GM12878 (cell line): ENCODE measurements around the gene SOST. TPM values are rescaled to one million over a fixed set of nuclear protein-coding genes. Genes with fewer than 3 reads are reported as not detected.

Source experiments
- ATAC-seq: fragments of 200-7000 bp; cut with Tn5 transposase; 3 replicates; pipeline ENCODE4 v1.9.1; 2020; ENCODE audit warnings: mild to moderate bottlenecking, moderate library complexity
- BruUV-seq: library from RNA; stranded (reverse); fragments of 400-500 nt; replicated peaks from 2 replicates; lab custom pipeline; 2021; lab: Mats Ljungman, UMichigan
- CTCF ChIA-PET: fragments of 300-600 bp; sonication (Branson Sonifier 250); formaldehyde crosslinking; extraction: SDS; loops from one replicate; lab custom pipeline; 2021; ENCODE audit warnings: inconsistent platforms; lab: Yijun Ruan, JAX
- POLR2A ChIA-PET: fragments of 350-600 bp; formaldehyde crosslinking; extraction: SDS; loops from one replicate; lab custom pipeline; 2021; ENCODE audit warnings: inconsistent platforms; lab: Charles Lee
- RAD21 ChIA-PET: fragments of 300-600 bp; sonication (Branson Sonifier 250); formaldehyde crosslinking; loops from one replicate; lab custom pipeline; 2023; ENCODE audit warnings: antibody characterized with exemption; ENCODE audit not compliant: unreplicated experiment; lab: Charles Lee
- SMC1A ChIA-PET: fragments of 300-600 bp; sonication (Branson Sonifier 250); formaldehyde crosslinking; loops from one replicate; lab custom pipeline; 2023; ENCODE audit not compliant: unreplicated experiment, uncharacterized antibody; lab: Charles Lee
- DNase-seq: peaks from one replicate; pipeline ENCODE4 v3.0.0-alpha.2; 2011; ENCODE audit warnings: low read depth, low spot score
- FAIRE-seq: peaks from 3 replicates; lab custom pipeline; 2011; peaks lifted over from hg19 to GRCh38; lab: Jason Lieb, UNC
- H2AFZ ChIP-seq: 2 replicates; pipeline ENCODE4 v1.6.0; 2011; ENCODE audit warnings: low read depth, low read length, control low read depth; ENCODE audit not compliant: control insufficient read depth
- H3K27ac ChIP-seq: 2 replicates; pipeline ENCODE4 v1.5.1; 2011; ENCODE audit warnings: control low read depth; ENCODE audit not compliant: control insufficient read depth, insufficient read depth
- H3K27me3 ChIP-seq, 2 experiments: replicated peaks in 1 of 2; 2 replicates each; pipeline versions ENCODE4 v1.6.0 to v1.6.1; 2011; ENCODE audit warnings: low read length in 1 of 2; ENCODE audit not compliant: control insufficient read depth in 2 of 2, insufficient read depth in 2 of 2
- H3K36me3 ChIP-seq, 2 experiments: 2 replicates each; pipeline ENCODE4 v1.5.1; 2011; ENCODE audit warnings: low read length in 1 of 2; ENCODE audit not compliant: control insufficient read depth in 2 of 2, insufficient read depth in 2 of 2
- H3K4me1 ChIP-seq: 2 replicates; pipeline ENCODE4 v1.6.1; 2011; ENCODE audit warnings: mild to moderate bottlenecking, low read length, moderate library complexity, mixed read lengths; ENCODE audit not compliant: control insufficient read depth, insufficient read depth
- H3K4me2 ChIP-seq: 2 replicates; pipeline ENCODE4 v1.6.0; 2011; ENCODE audit warnings: control low read depth; ENCODE audit not compliant: control insufficient read depth, insufficient read depth
- H3K4me3 ChIP-seq: fragments of 200-600 bp; sonication (generic); 2 replicates; pipeline ENCODE4 v1.5.1; 2016
- H3K79me2 ChIP-seq: 2 replicates; pipeline ENCODE4 v1.6.0; 2011; ENCODE audit warnings: low read length; ENCODE audit not compliant: control insufficient read depth, insufficient read depth
- H3K9ac ChIP-seq: 2 replicates; pipeline ENCODE4 v1.8.0; 2011; ENCODE audit warnings: low read length, control low read depth, mixed read lengths; ENCODE audit not compliant: control insufficient read depth, insufficient read depth
- H3K9me3 ChIP-seq: replicated peaks from 3 replicates; pipeline ENCODE4 v1.5.1; 2011; ENCODE audit warnings: mild to moderate bottlenecking, low read length; ENCODE audit not compliant: control insufficient read depth, insufficient read depth
- H4K20me1 ChIP-seq: 2 replicates; pipeline ENCODE4 v1.6.0; 2011; ENCODE audit not compliant: control insufficient read depth, insufficient read depth
- BCLAF1 ChIP-seq: fragments of 450-650 bp; IDR thresholded peaks from 2 replicates; pipeline ENCODE4 v1.6.1; 2017; ENCODE audit warnings: antibody characterized with exemption, mild to moderate bottlenecking, moderate library complexity
- CTCF ChIP-seq, 3 experiments: IDR thresholded peaks in 2 of 3; conservative IDR thresholded peaks in 1 of 3; 2 replicates each; pipeline ENCODE4 v1.5.1; 2011; ENCODE audit warnings: low read depth in 3 of 3, low read length in 3 of 3, mild to moderate bottlenecking in 3 of 3, control low read depth in 2 of 3, moderate library complexity in 2 of 3, inconsistent platforms in 1 of 3, mixed read lengths in 1 of 3; ENCODE audit not compliant: control insufficient read depth in 2 of 3, insufficient read depth in 1 of 3; ENCODE audit errors: extremely low read depth in 1 of 3
- E2F4 ChIP-seq: IDR thresholded peaks from 2 replicates; pipeline ENCODE4 v1.6.1; 2012; ENCODE audit warnings: low read depth, low read length, improper control_type of control experiment
- EGR1 ChIP-seq, 2 experiments: IDR thresholded peaks; 1 replicate in 1 of 2; 2 replicates in 1 of 2; pipeline ENCODE4 v1.6.1; 2011 to 2012; ENCODE audit warnings: low read depth in 2 of 2, low read length in 2 of 2, borderline replicate concordance in 1 of 2, mild to moderate bottlenecking in 1 of 2, moderate library complexity in 1 of 2
- EZH2 ChIP-seq: IDR thresholded peaks from 2 replicates; pipeline ENCODE4 v1.6.1; 2012; ENCODE audit warnings: low read depth, mild to moderate bottlenecking, control low read depth, inconsistent platforms, low read length, borderline replicate concordance; ENCODE audit not compliant: control insufficient read depth
- FOS ChIP-seq: IDR thresholded peaks from 3 replicates; pipeline ENCODE4 v1.6.1; 2011; ENCODE audit warnings: borderline replicate concordance; ENCODE audit not compliant: insufficient read length; ENCODE audit errors: extremely low read depth
- HDAC6 ChIP-seq: fragments of 200-600 bp; sonication (generic); IDR thresholded peaks from one replicate; pipeline ENCODE4 v1.8.0; 2017; ENCODE audit warnings: antibody characterized with exemption; ENCODE audit not compliant: unreplicated experiment
- JUND ChIP-seq: IDR thresholded peaks from 2 replicates; pipeline ENCODE4 v1.6.1; 2012; ENCODE audit warnings: low read depth, mild to moderate bottlenecking, low read length, improper control_type of control experiment, moderate library complexity
- KAT2A ChIP-seq: conservative IDR thresholded peaks from 2 replicates; pipeline ENCODE4 v1.6.1; 2011; ENCODE audit warnings: low read depth, low read length; ENCODE audit not compliant: control insufficient read depth
- KDM1A ChIP-seq: fragments of 200-600 bp; sonication (generic); IDR thresholded peaks from 2 replicates; pipeline ENCODE4 v1.6.1; 2016; ENCODE audit warnings: borderline replicate concordance
- NRF1 ChIP-seq: conservative IDR thresholded peaks from 2 replicates; pipeline ENCODE4 v1.6.1; 2011; ENCODE audit warnings: mild to moderate bottlenecking, low read depth, low read length, improper control_type of control experiment
- WRNIP1 ChIP-seq: IDR thresholded peaks from 2 replicates; pipeline ENCODE4 v1.6.1; 2011; ENCODE audit warnings: low read depth, low read length, improper control_type of control experiment, borderline replicate concordance
- WGBS: methylation state at CpG from one replicate; pipeline ENCODE4 v1.1.6; 2016; ENCODE audit warnings: low lambda C conversion rate; ENCODE audit not compliant: insufficient replicate concordance, insufficient coverage; ENCODE audit errors: missing lambda C conversion rate; 5-methylcytosine and 5-hydroxymethylcytosine counted together
- in situ Hi-C: fragments of 300-500 bp; cut with MboI; formaldehyde crosslinking; loops from 9 replicates; pipeline ENCODE4 v1.14.3; 2018; ENCODE audit warnings: mixed read lengths
- intact Hi-C: fragments of 100-400 bp; cut with micrococcal nuclease; formaldehyde crosslinking; loops from one replicate; pipeline ENCODE4 v1.14.2; 2022; ENCODE audit not compliant: unreplicated experiment
- polyA plus RNA-seq, 11 experiments: library from polyadenylated mRNA; depleted of rRNA in 4 of 11; unstranded in 6 of 11; stranded (reverse) in 5 of 11; fragments of >200 nt; fragmentation: Nextera tagmentation in 4 of 11; fragmentation: Illumina TruSeq in 1 of 11; extraction: Ambion mirVana in 4 of 11; extraction: Trizol in 1 of 11; gene quantifications; 1 replicate in 1 of 11; 2 replicates in 10 of 11; pipeline versions ENCODE4 v1.2.1 to v1.2.3, GENCODE V29; 2011 to 2016; ENCODE audit warnings: inconsistent platforms in 2 of 11, missing spikeins in 2 of 11, low read depth in 1 of 11
- total RNA-seq, 4 experiments: library from RNA; depleted of rRNA in 3 of 4; stranded (reverse); fragments of >200 nt in 3 of 4; fragmentation: Illumina TruSeq in 1 of 4; extraction: Trizol in 1 of 4; gene quantifications; 2 replicates each; pipeline versions ENCODE4 v1.2.1 to v1.2.3, GENCODE V29; 2013 to 2021
- TF ChIP-seq, protein P1 (sequence below): fragments of 450-650 bp; IDR thresholded peaks from 2 replicates; pipeline ENCODE4 v1.6.1; 2016; ENCODE audit warnings: mild to moderate bottlenecking
- TF ChIP-seq, protein P2 (sequence below): IDR thresholded peaks from 2 replicates; pipeline ENCODE4 v1.6.1; 2011; ENCODE audit warnings: mild to moderate bottlenecking, low read depth, low read length, moderate library complexity; ENCODE audit not compliant: insufficient replicate concordance

Gene SOST
- total and polyA plus RNA-seq, 10 of the 15 experiments (the other 5 are each of a cell fraction or from before 2014, with no cell fraction given) = not detected

DNA sequence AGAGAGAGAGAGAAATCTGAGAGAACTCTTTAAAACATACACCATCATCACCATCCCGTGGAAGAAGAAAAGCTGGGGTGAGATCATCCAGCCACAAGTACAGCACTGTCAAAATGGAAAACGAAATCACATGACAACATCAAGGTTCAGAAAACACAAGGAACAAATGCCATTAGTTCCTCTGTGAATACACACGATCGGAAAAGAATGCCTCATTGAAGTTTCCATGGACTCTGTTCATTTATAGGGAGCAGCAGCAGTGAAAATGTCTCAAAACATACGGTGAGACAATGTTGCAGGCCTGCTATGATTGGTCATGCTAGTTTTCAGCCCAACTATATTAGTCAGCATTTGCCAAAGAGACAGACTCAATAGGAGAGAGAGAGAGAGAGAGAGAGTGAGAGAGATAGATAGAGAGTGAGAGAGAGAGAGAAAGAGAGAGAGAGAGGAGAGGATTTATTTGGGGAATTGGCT, 26.1 kb upstream of the SOST start:
- SMC1A ChIA-PET = interaction anchor here (0.7 kb wide), 1 partner anchor 111 kb away, joined by 3 read pairs; no protein-coding TSS in a partner anchor
- Histone ChIP-seq H3K27me3 (peaks cover 2 to 8% of the 10 kb centered on the region in 2 experiments; a peak in 2 of 4 replicates), H3K36me3 (no peaks in the 10 kb centered on the region), H2AFZ (no peak overlapping the region), H3K4me2 (no peak overlapping the region), H3K27ac (no peak overlapping the region), H3K4me1 (no peaks in the 10 kb centered on the region), H4K20me1 (no peaks in the 10 kb centered on the region), H3K9me3 (no peaks in the 10 kb centered on the region), H3K79me2 (no peaks in the 10 kb centered on the region), H3K4me3 (no peak overlapping the region), H3K9ac (no peak overlapping the region)
- no peak for FAIRE-seq
- POLR2A ChIA-PET = no interaction called here
- intact Hi-C loops (no loop called here), in situ Hi-C loops (no loop called here)
- WGBS = 20% methylated on average over 5 of the region's 5 CpGs
- CTCF ChIA-PET = interaction anchor here (1.6 kb wide), 1 partner anchor 18 kb away, joined by 7 read pairs; no protein-coding TSS in a partner anchor
- no peak for ATAC-seq
- RAD21 ChIA-PET = no interaction called here
- DNase-seq = no peak
- no TSS peak for BruUV-seq
- TF ChIP-seq NRF1 (no peak), EZH2 (no peak), E2F4 (no peak), KAT2A (no peak), JUND (no peak), HDAC6 (no peak), EGR1 (IDR thresholded peaks at IDR 0.05; ENCODE audit: borderline replicate concordance in 1 of 2, low read depth in 2 of 2, low read length in 2 of 2) (no peak), KDM1A (no peak), BCLAF1 (no peak), FOS (no peak), WRNIP1 (no peak), CTCF (IDR thresholded peaks at IDR 0.05 in 2 of 3, conservative IDR thresholded peaks at IDR 0.05 in 1 of 3; ENCODE audit: control insufficient read depth in 2 of 3, extremely low read depth in 1 of 3, insufficient read depth in 1 of 3, low read depth in 3 of 3, low read length in 3 of 3) (no peak)
- TF ChIP-seq, protein P1, sequence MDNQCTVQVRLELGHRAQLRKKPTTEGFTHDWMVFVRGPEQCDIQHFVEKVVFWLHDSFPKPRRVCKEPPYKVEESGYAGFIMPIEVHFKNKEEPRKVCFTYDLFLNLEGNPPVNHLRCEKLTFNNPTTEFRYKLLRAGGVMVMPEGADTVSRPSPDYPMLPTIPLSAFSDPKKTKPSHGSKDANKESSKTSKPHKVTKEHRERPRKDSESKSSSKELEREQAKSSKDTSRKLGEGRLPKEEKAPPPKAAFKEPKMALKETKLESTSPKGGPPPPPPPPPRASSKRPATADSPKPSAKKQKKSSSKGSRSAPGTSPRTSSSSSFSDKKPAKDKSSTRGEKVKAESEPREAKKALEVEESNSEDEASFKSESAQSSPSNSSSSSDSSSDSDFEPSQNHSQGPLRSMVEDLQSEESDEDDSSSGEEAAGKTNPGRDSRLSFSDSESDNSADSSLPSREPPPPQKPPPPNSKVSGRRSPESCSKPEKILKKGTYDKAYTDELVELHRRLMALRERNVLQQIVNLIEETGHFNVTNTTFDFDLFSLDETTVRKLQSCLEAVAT = no peak
- TF ChIP-seq, protein P2, sequence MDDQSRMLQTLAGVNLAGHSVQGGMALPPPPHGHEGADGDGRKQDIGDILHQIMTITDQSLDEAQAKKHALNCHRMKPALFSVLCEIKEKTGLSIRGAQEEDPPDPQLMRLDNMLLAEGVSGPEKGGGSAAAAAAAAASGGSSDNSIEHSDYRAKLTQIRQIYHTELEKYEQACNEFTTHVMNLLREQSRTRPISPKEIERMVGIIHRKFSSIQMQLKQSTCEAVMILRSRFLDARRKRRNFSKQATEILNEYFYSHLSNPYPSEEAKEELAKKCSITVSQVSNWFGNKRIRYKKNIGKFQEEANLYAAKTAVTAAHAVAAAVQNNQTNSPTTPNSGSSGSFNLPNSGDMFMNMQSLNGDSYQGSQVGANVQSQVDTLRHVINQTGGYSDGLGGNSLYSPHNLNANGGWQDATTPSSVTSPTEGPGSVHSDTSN = no peak
